Trophoblast cell (in vitro differentiated cells and primary cell): ENCODE data around the gene COL4A3.

Source experiments
- DNase-seq, 2 donors: peaks; one replicate each; pipeline ENCODE4 v3.0.0-alpha.2; 2016
- H2AFZ ChIP-seq: 2 replicates; pipeline ENCODE4 v1.6.1; 2013; ENCODE audit warnings: low read length, moderate library complexity, mild to moderate bottlenecking; ENCODE audit not compliant: insufficient read depth, poor library complexity
- H2AK5ac ChIP-seq: 2 replicates; pipeline ENCODE4 v1.6.1; 2013; ENCODE audit warnings: mild to moderate bottlenecking, low read length
- H2BK120ac ChIP-seq: 2 replicates; pipeline ENCODE4 v1.6.1; 2013; ENCODE audit warnings: low read length, mild to moderate bottlenecking, moderate library complexity; ENCODE audit not compliant: insufficient read depth, poor library complexity
- H2BK12ac ChIP-seq: 2 replicates; pipeline ENCODE4 v1.6.1; 2013; ENCODE audit warnings: mild to moderate bottlenecking, low read length, moderate library complexity
- H2BK5ac ChIP-seq: 2 replicates; pipeline ENCODE4 v1.6.1; 2013; ENCODE audit warnings: low read length, low read depth, moderate library complexity, mild to moderate bottlenecking; ENCODE audit not compliant: poor library complexity
- H3K14ac ChIP-seq: 2 replicates; pipeline ENCODE4 v1.6.1; 2013; ENCODE audit warnings: mild to moderate bottlenecking, low read length
- H3K18ac ChIP-seq: 2 replicates; pipeline ENCODE4 v1.6.1; 2013; ENCODE audit warnings: mild to moderate bottlenecking, low read length
- H3K23ac ChIP-seq: 2 replicates; pipeline ENCODE4 v1.6.1; 2013; ENCODE audit warnings: low read length
- H3K27ac ChIP-seq: 2 replicates; pipeline ENCODE4 v1.5.1; 2013; ENCODE audit warnings: low read depth, mild to moderate bottlenecking, inconsistent platforms, low read length, moderate library complexity
- H3K27me3 ChIP-seq: 2 replicates; pipeline ENCODE4 v1.6.1; 2013; ENCODE audit warnings: inconsistent platforms, mild to moderate bottlenecking, low read length, moderate library complexity; ENCODE audit not compliant: insufficient read depth
- H3K36me3 ChIP-seq, 2 experiments: 1 replicate in 1 of 2; 2 replicates in 1 of 2; pipeline ENCODE4 v1.6.1; 2013; ENCODE audit warnings: low read length in 2 of 2, mild to moderate bottlenecking in 2 of 2, moderate library complexity in 1 of 2; ENCODE audit not compliant: insufficient read depth in 2 of 2, control insufficient read depth in 1 of 2
- H3K4ac ChIP-seq: 2 replicates; pipeline ENCODE4 v1.6.1; 2013; ENCODE audit warnings: low read depth, mild to moderate bottlenecking, low read length, moderate library complexity
- H3K4me1 ChIP-seq, 2 experiments: 1 replicate in 1 of 2; 2 replicates in 1 of 2; pipeline ENCODE4 v1.6.1; 2013; ENCODE audit warnings: low read length in 2 of 2, mild to moderate bottlenecking in 2 of 2, moderate library complexity in 1 of 2; ENCODE audit not compliant: insufficient read depth in 2 of 2, control insufficient read depth in 1 of 2
- H3K4me2 ChIP-seq: 2 replicates; pipeline ENCODE4 v1.6.1; 2013; ENCODE audit warnings: inconsistent platforms, mild to moderate bottlenecking, low read length, moderate library complexity
- H3K4me3 ChIP-seq: 2 replicates; pipeline ENCODE4 v1.5.1; 2013; ENCODE audit warnings: mild to moderate bottlenecking, low read depth, low read length, inconsistent platforms
- H3K79me1 ChIP-seq: one replicate; pipeline ENCODE4 v1.6.1; 2013; ENCODE audit warnings: low read length
- H3K79me2 ChIP-seq: 2 replicates; pipeline ENCODE4 v1.6.1; 2013; ENCODE audit warnings: low read length, mild to moderate bottlenecking; ENCODE audit not compliant: control insufficient read depth, insufficient read depth, poor library complexity
- H3K9ac ChIP-seq: 2 replicates; pipeline ENCODE4 v1.6.1; 2013; ENCODE audit warnings: mild to moderate bottlenecking, low read length
- H3K9me3 ChIP-seq: 2 replicates; pipeline ENCODE4 v1.6.1; 2013; ENCODE audit warnings: low read depth, mild to moderate bottlenecking, control low read depth, inconsistent platforms, low read length; ENCODE audit not compliant: insufficient read depth
- H4K12ac ChIP-seq: 2 replicates; pipeline ENCODE4 v1.6.1; 2013; ENCODE audit warnings: low read depth, mild to moderate bottlenecking, low read length, moderate library complexity
- H4K8ac ChIP-seq: 2 replicates; pipeline ENCODE4 v1.6.1; 2013; ENCODE audit warnings: low read depth, mild to moderate bottlenecking, low read length, moderate library complexity
- H4K91ac ChIP-seq: one replicate; pipeline ENCODE4 v1.6.1; 2013; ENCODE audit warnings: low read depth, mild to moderate bottlenecking, low read length, moderate library complexity
- WGBS: extraction: QIAGEN DNeasy Blood & Tissue Kit; methylation state at CpG from one replicate; pipeline ENCODE4 v1.1.7; 2013; ENCODE audit warnings: missing lambda C conversion rate; ENCODE audit not compliant: insufficient read length, insufficient coverage; ENCODE audit errors: extremely low coverage; 5-methylcytosine and 5-hydroxymethylcytosine counted together

COL4A3 gene

GRCh38 chr2:227154986-227155774 lies 9.2 kb upstream of the COL4A3 start:
- Histone ChIP-seq H3K23ac (no peak overlapping the region), H3K4me1 (no peaks in the 10 kb centered on the region), H3K18ac (no peak overlapping the region), H2BK12ac (no peak overlapping the region), H3K4ac (no peak overlapping the region), H3K4me2 (no peak overlapping the region), H4K12ac (no peak overlapping the region), H3K79me1 (no peaks in the 10 kb centered on the region), H3K14ac (no peak overlapping the region), H3K79me2 (no peaks in the 10 kb centered on the region), H2BK5ac (no peak overlapping the region), H3K27ac (no peak overlapping the region), H3K27me3 (no peaks in the 10 kb centered on the region), H3K36me3 (no peaks in the 10 kb centered on the region), H4K91ac (no peak overlapping the region), H2BK120ac (no peak overlapping the region), H3K9ac (no peak overlapping the region), H3K4me3 (no peak overlapping the region), H3K9me3 (no peaks in the 10 kb centered on the region), H2AFZ (no peak overlapping the region), H4K8ac (no peak overlapping the region), H2AK5ac (no peak overlapping the region)
- no CpG with 5 or more reads among the region's 6 CpGs for WGBS
- peak; percentile 52 to 64 for DNase-seq

- Histone ChIP-seq H2AK5ac (no peak overlapping the region), H3K79me2 (no peaks in the 10 kb centered on the region), H3K4ac (no peak overlapping the region), H3K27ac (no peak overlapping the region), H3K4me3 (no peak overlapping the region), H3K36me3 (no peaks in the 10 kb centered on the region), H2BK120ac (no peak overlapping the region), H3K23ac (no peak overlapping the region), H4K91ac (no peak overlapping the region), H3K79me1 (no peaks in the 10 kb centered on the region), H3K4me2 (no peak overlapping the region), H2BK12ac (no peak overlapping the region), H2BK5ac (no peak overlapping the region), H3K18ac (no peak overlapping the region), H3K4me1 (peaks cover 12 to 15% of the 10 kb centered on the region in 2 experiments), H3K14ac (no peak overlapping the region), H4K8ac (no peak overlapping the region), H3K9me3 (no peaks in the 10 kb centered on the region), H3K27me3 (peaks cover 25% of the 10 kb centered on the region), H4K12ac (no peak overlapping the region), H3K9ac (no peak overlapping the region), H2AFZ (no peak overlapping the region)
- DNase-seq: no peak
- no CpG with 5 or more reads among the region's 2 CpGs for WGBS
Measured at GRCh38 chr2:227160164-227160563, 4.3 kb upstream of the COL4A3 start.

GRCh38 chr2:227161947-227162346 lies 2.5 kb upstream of the COL4A3 start:
- H3K9me3 ChIP-seq: no peaks in the 10 kb centered on the region
- H3K4me2 ChIP-seq: no peak overlapping the region
- H3K27ac ChIP-seq: no peak overlapping the region
- peaks cover 12 to 15% of the 10 kb centered on the region in 2 experiments for H3K4me1 ChIP-seq
- no peak overlapping the region for H3K4ac ChIP-seq
- no peak overlapping the region for H3K9ac ChIP-seq
- H2BK120ac ChIP-seq: no peak overlapping the region
- H2AFZ ChIP-seq: no peak overlapping the region
- no peak overlapping the region for H4K12ac ChIP-seq
- no peak overlapping the region for H3K18ac ChIP-seq
- H3K27me3 ChIP-seq: peaks cover 28% of the 10 kb centered on the region
- H2BK5ac ChIP-seq: no peak overlapping the region
- DNase-seq: no peak
- no peaks in the 10 kb centered on the region for H3K79me2 ChIP-seq
- H3K23ac ChIP-seq: no peak overlapping the region
- H4K8ac ChIP-seq: no peak overlapping the region
- no peak overlapping the region for H3K4me3 ChIP-seq
- H2BK12ac ChIP-seq: no peak overlapping the region
- no peak overlapping the region for H3K14ac ChIP-seq
- no peak overlapping the region for H2AK5ac ChIP-seq
- no peak overlapping the region for H4K91ac ChIP-seq
- no peaks in the 10 kb centered on the region for H3K36me3 ChIP-seq
- no peaks in the 10 kb centered on the region for H3K79me1 ChIP-seq

- Histone ChIP-seq H4K12ac (no peak overlapping the region), H2BK120ac (no peak overlapping the region), H2AFZ (no peak overlapping the region), H3K27ac (no peak overlapping the region), H3K23ac (no peak overlapping the region), H3K14ac (no peak overlapping the region), H3K18ac (no peak overlapping the region), H2BK5ac (no peak overlapping the region), H3K4ac (no peak overlapping the region), H3K9ac (no peak overlapping the region), H3K79me1 (no peaks in the 10 kb centered on the region), H4K8ac (no peak overlapping the region), H3K4me1 (peaks cover 12 to 15% of the 10 kb centered on the region in 2 experiments), H3K4me2 (peak overlapping the region; percentile 95), H3K36me3 (no peaks in the 10 kb centered on the region), H4K91ac (no peak overlapping the region), H3K4me3 (peak overlapping the region; percentile 63), H2AK5ac (no peak overlapping the region), H3K27me3 (peaks cover 28% of the 10 kb centered on the region), H2BK12ac (no peak overlapping the region), H3K79me2 (no peaks in the 10 kb centered on the region), H3K9me3 (no peaks in the 10 kb centered on the region)
- no CpG with 5 or more reads among the region's 20 CpGs for WGBS
- no peak for DNase-seq
Measured at GRCh38 chr2:227163485-227163997, 883 bp upstream of the COL4A3 start.
